Endometrial microvascular endothelial cells (primary cell): Measurements from ENCODE around the gene HTR6. TPM values are rescaled to one million over a fixed set of nuclear protein-coding genes. Genes with fewer than 3 reads are reported as not detected.

Source experiments
- in situ Hi-C: cut with HindIII; loops from 2 replicates; pipeline ENCODE4 v1.10.0; 2017; ENCODE audit warnings: low sequenced_read_pairs, low pct_unique_long_range_greater_than_20kb; ENCODE audit errors: inconsistent ontology term
- total RNA-seq: library from RNA; depleted of rRNA; stranded (reverse); fragments of >200 nt; gene quantifications from one replicate; pipeline ENCODE4 v1.2.3, GENCODE V29; 2015; ENCODE audit errors: inconsistent ontology term

HTR6 gene
- not detected for total RNA-seq

DNA sequence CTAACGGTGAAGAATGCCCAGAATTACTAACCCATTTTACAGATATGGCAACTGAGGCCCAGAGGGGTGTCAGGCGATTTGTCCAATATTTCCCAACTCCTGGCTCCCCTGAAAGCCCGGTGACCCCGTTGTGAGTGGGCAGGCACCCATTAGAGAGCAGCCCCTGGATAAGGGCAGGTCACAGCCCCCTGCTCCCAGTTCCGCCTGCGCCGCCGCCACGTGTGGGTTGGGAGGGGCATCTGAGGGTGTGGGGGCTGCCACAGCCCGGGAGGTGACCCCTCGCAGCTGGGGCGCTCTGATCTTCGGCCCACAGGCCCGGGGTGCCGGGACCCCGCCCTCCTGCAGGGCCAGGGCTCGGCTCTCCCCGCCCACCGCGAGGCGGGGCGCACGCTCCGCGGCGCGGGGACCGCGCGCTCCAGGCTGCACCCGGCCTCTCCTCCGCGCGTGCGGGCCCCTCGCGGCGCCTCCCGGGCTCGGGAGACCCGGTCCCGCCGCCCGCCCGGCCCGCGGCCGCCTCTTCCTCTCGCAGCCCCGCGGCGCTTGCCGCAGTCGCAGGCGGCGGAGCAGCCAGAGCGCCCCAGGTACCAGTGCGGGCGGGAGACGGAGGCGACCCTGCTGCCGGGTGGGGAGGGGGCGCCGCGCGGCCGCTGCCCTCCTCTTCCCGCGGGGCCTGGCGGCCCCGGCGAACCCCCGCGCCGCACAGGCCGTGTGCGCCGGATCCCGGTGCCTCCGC is at the start of gene HTR6:
Gene HTR6 (plus strand): TSS at position 423 of the 733 bp plus-strand sequence. CDS start 879 bp downstream, outside the sequence.
- in situ Hi-C loops = no loop called here

DNA sequence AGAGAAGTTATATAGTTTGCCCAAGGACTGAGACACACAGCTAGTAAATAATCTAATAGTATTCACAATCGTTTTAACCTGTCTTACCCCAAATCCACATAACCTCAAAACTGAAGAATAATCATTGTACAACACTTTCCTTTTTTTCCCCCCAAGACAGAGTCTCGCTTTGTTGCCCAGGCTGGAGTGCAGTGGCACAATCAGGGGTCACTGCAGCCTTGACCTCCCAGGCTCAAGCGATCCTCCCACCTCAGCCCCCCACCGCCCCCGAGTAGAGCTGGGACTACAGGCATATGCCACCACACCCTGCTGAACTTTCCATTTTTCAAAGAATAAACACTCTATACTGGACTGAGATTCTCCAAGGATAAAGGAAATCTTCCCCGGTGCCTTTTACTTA is 49.2 kb upstream of the HTR6 start:
- in situ Hi-C loops = no loop called here

- in situ Hi-C loops = no loop called here
Observed at GRCh38 chr1:19616489-19616888, 48.2 kb upstream of the HTR6 start.

DNA sequence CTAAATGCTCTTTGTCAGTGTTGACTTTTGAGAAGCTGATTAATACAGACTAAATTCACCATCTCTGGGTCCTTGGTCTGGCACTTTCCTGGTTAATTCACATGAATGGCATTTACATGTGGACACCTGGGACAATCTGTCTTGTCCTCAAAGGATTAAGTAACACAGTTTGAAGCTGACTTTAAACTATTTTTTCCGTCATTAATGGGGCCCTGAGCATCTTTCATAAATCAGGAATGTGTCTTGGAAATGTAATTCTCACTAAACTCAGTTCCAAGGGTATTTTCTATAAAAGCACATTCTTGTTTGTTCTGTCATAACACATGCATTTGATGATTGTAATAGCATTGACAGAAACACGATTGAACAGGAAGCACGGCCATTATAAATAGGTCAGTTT is 47.3 kb upstream of the HTR6 start:
- in situ Hi-C loops = no loop called here

- in situ Hi-C loops = no loop called here
Observed at GRCh38 chr1:19618428-19618827, 46.2 kb upstream of the HTR6 start.

DNA sequence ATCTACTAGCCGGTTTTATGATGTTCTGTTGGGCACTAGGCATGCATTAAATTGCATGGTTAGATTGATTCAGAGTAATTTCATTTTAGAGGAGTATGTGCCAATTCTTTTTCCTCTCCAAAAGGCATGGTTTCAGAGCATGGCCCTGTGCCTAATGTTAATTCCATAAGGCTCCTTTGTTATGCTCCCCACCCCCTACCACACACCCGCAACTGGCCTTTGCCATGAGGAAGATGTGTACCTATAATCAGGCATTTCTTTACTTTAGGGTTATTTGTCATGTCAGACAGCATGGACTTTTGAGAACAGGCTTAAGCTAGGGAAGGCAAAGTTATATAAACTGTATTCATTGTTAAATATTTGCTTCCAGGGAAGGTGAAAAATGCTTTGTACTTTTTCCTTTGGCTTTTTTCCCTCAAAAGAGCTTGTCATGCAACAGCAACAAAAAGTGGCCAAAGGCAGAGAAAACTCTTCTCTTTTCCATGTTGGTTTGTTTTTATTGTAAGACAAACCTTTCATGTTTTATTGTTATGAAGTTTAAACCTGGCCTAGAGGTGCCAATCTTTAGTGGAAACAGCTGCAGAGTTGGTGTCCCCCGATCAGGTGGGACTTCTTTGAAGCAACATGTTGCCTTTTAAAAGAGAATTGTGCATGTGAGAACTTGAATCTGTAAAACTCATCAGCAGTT is 44.8 kb upstream of the HTR6 start:
- in situ Hi-C loops = no loop called here

DNA sequence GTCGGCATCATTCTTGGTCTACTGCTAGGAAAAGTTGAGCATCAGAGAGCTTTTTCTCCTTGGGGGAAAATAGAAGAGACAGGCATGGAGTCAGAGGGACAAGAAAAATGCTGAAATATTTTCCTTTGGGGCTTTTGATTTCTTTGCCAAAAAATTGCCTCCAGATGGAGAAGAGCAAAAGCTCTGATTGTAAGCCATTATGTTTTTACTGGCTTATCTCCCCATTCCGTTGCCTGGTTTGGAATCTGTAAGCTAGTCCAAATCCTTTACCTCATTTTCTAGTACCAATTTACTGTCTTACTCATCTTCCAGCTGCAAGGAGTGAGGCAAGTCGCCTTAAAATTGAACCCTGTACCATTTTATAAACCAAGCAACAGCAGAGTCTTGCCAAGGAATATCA is 43.9 kb upstream of the HTR6 start:
- in situ Hi-C loops = no loop called here

GRCh38 chr1:19621274-19621950 is 43.3 kb upstream of the HTR6 start:
- in situ Hi-C loops = no loop called here

DNA sequence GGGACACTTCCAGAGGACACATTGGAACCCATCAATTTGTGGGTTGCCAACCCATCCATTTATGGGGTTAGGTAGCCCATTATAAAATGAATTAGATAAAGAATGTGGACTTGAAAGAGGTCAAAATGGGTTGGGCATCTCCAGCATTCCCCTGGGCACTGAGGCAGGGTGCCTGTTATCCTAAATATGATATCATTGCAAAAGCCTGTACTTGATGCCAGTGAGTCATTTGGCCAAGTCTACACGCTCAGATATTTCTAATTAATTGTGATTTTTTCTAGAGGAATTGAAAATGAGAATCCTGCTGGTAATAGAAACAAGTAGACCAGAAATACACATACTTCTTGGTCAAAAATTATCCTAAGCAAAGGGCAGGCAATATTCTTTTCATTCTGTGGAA is 42.5 kb upstream of the HTR6 start:
- in situ Hi-C loops = no loop called here

DNA sequence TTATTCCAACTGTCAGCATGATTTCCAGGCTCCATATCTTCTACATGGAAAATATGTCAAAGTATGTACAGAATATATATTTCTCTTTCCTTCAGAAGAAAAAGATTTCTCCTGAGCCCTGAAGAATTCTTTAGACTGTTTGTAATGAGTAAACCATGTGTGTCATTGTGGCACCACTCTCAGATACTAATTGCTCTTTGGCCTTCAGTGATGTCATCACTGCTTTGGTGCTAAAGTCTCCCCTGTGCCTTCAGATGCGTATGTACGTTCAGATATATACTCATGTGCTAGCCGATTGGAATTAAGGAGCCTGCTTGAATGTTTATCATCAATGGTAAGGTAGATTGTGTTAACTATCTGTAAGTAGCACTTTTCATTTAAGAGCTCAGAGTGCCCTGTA is 41.2 kb upstream of the HTR6 start:
- in situ Hi-C loops = no loop called here

- in situ Hi-C loops = loop anchor here (25.0 kb wide), 2 partner anchors 213 to 288 kb away; no protein-coding TSS in a partner anchor
Observed at GRCh38 chr1:19625291-19625937, 39.3 kb upstream of the HTR6 start.

DNA sequence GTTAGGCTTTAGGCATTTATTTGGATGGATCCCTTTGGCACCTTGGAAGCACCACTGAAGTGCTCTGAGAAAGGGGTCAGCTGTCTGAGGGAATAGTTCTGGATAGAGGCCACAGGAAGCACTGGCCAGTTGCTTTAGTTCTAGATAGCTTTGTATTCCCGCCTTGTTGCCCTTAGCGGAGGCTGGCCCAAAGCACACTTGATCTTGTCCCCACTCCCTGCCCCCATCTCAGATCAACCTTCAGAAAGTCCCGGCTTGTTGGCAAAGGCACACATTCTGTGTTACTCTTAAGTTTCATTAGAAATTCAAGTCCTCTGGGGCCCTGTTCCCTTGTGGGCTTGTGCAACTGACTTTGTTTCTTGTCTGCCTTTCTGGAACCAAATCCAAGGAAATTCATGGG is 35.8 kb upstream of the HTR6 start:
- in situ Hi-C loops = loop anchor here (25.0 kb wide), 2 partner anchors 217 to 292 kb away; no protein-coding TSS in a partner anchor

- in situ Hi-C loops = loop anchor here (25.0 kb wide), 2 partner anchors 217 to 292 kb away; no protein-coding TSS in a partner anchor
Observed at GRCh38 chr1:19629357-19629756, 35.3 kb upstream of the HTR6 start.

- in situ Hi-C loops = loop anchor here (25.0 kb wide), 2 partner anchors 218 to 293 kb away; no protein-coding TSS in a partner anchor
Observed at GRCh38 chr1:19630192-19630591, 34.5 kb upstream of the HTR6 start.

- in situ Hi-C loops = loop anchor here (25.0 kb wide), 2 partner anchors 219 to 294 kb away; no protein-coding TSS in a partner anchor
Observed at GRCh38 chr1:19630720-19631395, 33.8 kb upstream of the HTR6 start.

- in situ Hi-C loops = loop anchor here (25.0 kb wide), 2 partner anchors 220 to 295 kb away; no protein-coding TSS in a partner anchor
Observed at GRCh38 chr1:19632211-19632610, 32.5 kb upstream of the HTR6 start.

GRCh38 chr1:19633106-19633505 is 31.6 kb upstream of the HTR6 start:
- in situ Hi-C loops = loop anchor here (25.0 kb wide), 2 partner anchors 221 to 296 kb away; no protein-coding TSS in a partner anchor

DNA sequence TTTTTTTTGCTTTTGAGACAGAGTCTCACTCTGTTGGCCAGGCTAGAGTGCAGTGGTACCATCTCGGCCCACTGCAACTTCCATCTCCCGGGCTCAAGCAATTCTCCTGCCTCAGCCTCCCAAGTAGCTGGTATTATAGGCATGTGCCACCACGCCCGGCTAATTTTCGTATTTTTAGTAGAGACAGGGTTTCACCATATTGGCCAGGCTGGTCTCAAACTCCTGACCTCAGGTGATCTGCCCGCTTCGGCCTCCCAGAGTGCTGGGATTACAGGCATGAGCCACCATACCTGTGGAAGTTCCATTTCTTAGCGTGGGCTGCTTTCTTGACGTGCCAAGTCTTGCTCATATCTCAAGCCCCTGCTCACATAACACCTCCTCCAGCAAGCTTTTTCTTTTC is 29.6 kb upstream of the HTR6 start:
- in situ Hi-C loops = loop anchor here (25.0 kb wide), 2 partner anchors 223 to 298 kb away; no protein-coding TSS in a partner anchor
